Measurements from ENCODE around the gene FAM3A. TPM values are rescaled to one million over a fixed set of nuclear protein-coding genes. Genes with fewer than 3 reads are reported as not detected.

The FAM3A gene
- total RNA-seq, 4 donors from 2014 or later, result 10.1 to 49.7 (median 38.3) TPM

GRCh38 chrX:154463611-154464220, 52.3 kb downstream of the FAM3A start:
- TF ChIP-seq CTCF (IDR thresholded peaks at IDR 0.05; ENCODE audit: low read depth), result no peak

- no peak for TF ChIP-seq CTCF (IDR thresholded peaks at IDR 0.05; ENCODE audit: low read depth)
Observed at GRCh38 chrX:154462396-154462795, 53.6 kb downstream of the FAM3A start.

GRCh38 chrX:154460326-154460725, 55.7 kb downstream of the FAM3A start:
- TF ChIP-seq CTCF (IDR thresholded peaks at IDR 0.05; ENCODE audit: low read depth), result no peak

GRCh38 chrX:154459832-154460231, 56.2 kb downstream of the FAM3A start:
- no peak for TF ChIP-seq CTCF (IDR thresholded peaks at IDR 0.05; ENCODE audit: low read depth)

GRCh38 chrX:154458954-154459778, 56.9 kb downstream of the FAM3A start:
- TF ChIP-seq CTCF (IDR thresholded peaks at IDR 0.05; ENCODE audit: low read depth), result no peak

GRCh38 chrX:154458116-154458953, 57.7 kb downstream of the FAM3A start, which contains the start of gene PLXNA3:
PLXNA3 (plus strand) TSS chrX:154458281; CDS start chrX:154460184, 1,903 bp downstream.
- no peak for TF ChIP-seq CTCF (IDR thresholded peaks at IDR 0.05; ENCODE audit: low read depth)
